Measurements from ENCODE around the gene SNX18.

GRCh38 chr5:54514841-54515432 is 2.6 kb upstream of the SNX18 start:
- no peak for TF ChIP-seq CTCF (IDR thresholded peaks at IDR 0.05)
- TF ChIP-seq POLR2A (IDR thresholded peaks at IDR 0.05): no peak

Measured in thyroid gland (tissue), 4 donors.